Muscle of leg (tissue), 11 donors: ENCODE measurements around the gene SLC28A1. TPM values are rescaled to one million over a fixed set of nuclear protein-coding genes. Genes with fewer than 3 reads are reported as not detected.

Experiments used
- DNase-seq: peaks from one replicate; pipeline ENCODE4 v3.0.0; 2013
- H3K27ac ChIP-seq: one replicate; pipeline ENCODE4 v1.5.1; 2013; ENCODE audit warnings: mild to moderate bottlenecking, low read length, control low read depth
- H3K27me3 ChIP-seq: one replicate; pipeline ENCODE4 v1.6.1; 2013; ENCODE audit warnings: low read length; ENCODE audit not compliant: control insufficient read depth, insufficient read depth
- H3K36me3 ChIP-seq: one replicate; pipeline ENCODE4 v1.6.1; 2013; ENCODE audit warnings: low read length; ENCODE audit not compliant: control insufficient read depth, insufficient read depth
- H3K4me1 ChIP-seq: one replicate; pipeline ENCODE4 v1.6.1; 2013; ENCODE audit warnings: low read length; ENCODE audit not compliant: control insufficient read depth, insufficient read depth
- H3K4me3 ChIP-seq: one replicate; pipeline ENCODE4 v1.5.1; 2013; ENCODE audit warnings: low read length, control low read depth
- H3K9me3 ChIP-seq: replicated peaks from 2 replicates; pipeline ENCODE4 v1.6.1; 2013; ENCODE audit warnings: low read depth, low read length; ENCODE audit not compliant: control insufficient read depth
- WGBS: methylation state at CpG from one replicate; pipeline ENCODE4 v1.1.5; 2013; ENCODE audit warnings: missing lambda C conversion rate; ENCODE audit not compliant: insufficient coverage; 5-methylcytosine and 5-hydroxymethylcytosine counted together
- polyA plus RNA-seq, 8 donors: library from polyadenylated mRNA; unstranded; fragments of 120-200 nt; gene quantifications; one replicate each; pipeline versions ENCODE4 v1.2.1 to v1.2.3, GENCODE V29; 2013; ENCODE audit warnings: inconsistent platforms in 1 of 8, low replicate concordance in 1 of 8; ENCODE audit not compliant: insufficient read length in 8 of 8, insufficient read depth in 1 of 8
- total RNA-seq: library from RNA; stranded (reverse); fragments of 120-200 nt; gene quantifications from one replicate; pipeline ENCODE4 v1.2.4, GENCODE V29; 2013

SLC28A1 gene
- total and polyA plus RNA-seq, 9 donors = 0.25 to 1.5 (median 0.36) TPM

DNA sequence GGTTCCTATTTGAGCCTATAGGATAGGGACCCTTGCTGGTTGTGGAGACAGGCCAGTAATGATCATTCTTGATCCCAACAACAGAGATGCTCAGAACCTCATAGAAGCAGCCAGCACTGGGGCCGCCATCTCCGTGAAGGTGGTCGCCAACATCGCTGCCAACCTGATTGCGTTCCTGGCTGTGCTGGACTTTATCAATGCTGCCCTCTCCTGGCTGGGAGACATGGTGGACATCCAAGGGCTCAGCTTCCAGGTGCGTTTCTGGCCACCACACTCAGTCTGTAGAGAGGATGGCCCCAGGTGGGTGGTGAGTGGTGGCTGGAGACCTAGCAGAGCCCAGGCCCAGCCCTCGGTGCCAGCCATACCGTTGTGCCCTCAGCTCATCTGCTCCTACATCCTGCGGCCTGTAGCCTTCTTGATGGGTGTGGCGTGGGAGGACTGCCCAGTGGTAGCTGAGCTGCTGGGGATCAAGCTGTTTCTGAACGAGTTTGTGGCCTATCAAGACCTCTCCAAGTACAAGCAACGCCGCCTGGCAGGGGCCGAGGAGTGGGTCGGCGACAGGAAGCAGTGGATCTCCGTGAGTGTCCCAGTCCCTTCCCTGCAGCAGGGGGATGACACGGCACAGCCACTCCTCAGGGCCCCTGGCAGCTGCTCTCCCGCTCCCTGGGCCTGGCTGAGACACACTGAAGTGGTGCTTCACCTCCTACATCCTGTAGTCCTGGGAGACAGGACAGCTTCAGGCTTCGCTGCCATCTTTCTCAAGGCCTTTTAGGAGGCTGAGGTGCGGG is 50.7 kb downstream of the SLC28A1 start:
- no peaks in the 10 kb centered on the region for H3K36me3 ChIP-seq
- WGBS = 81% methylated on average over 13 of the region's 21 CpGs

DNA sequence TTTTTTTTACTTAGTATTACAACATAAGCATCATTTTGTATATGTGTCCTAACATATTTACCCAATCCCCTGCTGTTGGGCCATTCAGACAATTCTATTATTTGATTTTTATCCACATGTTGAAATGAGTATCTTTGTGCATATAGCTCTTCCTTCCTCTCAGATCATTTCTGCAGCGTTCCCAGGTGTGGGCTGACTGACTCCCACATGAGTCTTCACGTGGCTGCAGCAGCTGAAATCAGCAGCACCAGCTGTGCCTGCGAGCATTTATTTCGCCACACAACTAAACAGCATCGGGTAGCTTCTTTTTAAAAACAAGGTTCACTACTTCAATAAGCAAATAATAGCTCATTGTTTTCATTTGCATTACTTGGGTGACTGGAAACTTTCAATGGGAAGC is 52.7 kb downstream of the SLC28A1 start:
- Histone ChIP-seq H3K27me3 (no peaks in the 10 kb centered on the region), H3K36me3 (no peaks in the 10 kb centered on the region), H3K4me3 (no peak overlapping the region), H3K4me1 (no peaks in the 10 kb centered on the region), H3K27ac (no peak overlapping the region), H3K9me3 (no peaks in the 10 kb centered on the region)
- peak; percentile 34 for DNase-seq
- 0% methylated on average over 2 of the region's 5 CpGs for WGBS

More for the DNA sequence above, 50.7 kb downstream of the SLC28A1 start:
- DNase-seq = no peak
- no peaks in the 10 kb centered on the region for H3K9me3 ChIP-seq
- no peak overlapping the region for H3K4me3 ChIP-seq
- H3K27ac ChIP-seq = no peak overlapping the region
- H3K27me3 ChIP-seq = no peaks in the 10 kb centered on the region
- H3K4me1 ChIP-seq = peaks cover 3% of the 10 kb centered on the region

DNA sequence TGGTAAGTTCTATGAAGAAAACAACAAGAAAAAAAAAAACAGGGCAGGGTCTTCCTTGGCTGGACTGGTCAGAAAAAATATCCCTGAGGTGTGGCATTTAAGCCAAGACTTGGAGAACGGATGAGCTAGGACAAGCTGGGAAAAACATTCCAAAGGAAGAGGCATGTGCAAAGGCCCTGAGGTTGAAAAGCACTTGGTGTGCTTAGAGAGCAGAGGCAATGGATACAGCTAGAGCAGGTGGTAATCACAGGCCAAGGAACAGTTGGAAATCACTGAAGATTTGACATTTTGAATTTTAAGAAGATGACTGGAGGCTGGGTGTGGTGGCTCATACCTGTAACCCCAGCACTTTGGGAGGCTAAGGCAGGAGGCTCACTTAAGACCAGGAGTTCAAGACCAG is 54.3 kb downstream of the SLC28A1 start:
- H3K4me3 ChIP-seq = no peak overlapping the region
- WGBS = 79% methylated on average over 1 of the region's 1 CpG
- DNase-seq = no peak

DNA sequence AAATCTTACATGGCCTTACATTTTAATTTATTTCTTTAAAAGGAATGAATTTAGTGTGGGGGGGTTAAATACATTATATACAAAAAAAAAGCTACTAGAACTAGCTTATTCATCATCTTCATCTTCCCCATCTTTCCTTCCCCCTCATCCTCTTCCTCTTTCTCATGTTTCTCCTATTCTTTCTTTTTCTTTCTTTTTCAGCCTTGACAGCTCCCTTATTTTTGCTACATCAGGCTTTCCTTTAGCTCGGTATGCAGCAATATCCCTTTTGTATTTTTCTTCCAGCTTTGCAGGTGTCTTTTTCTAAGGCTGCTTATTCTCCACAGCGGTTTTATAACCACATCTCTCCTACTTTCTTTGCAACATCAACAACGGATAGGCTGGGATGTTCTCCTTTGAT is 55.9 kb downstream of the SLC28A1 start:
- Histone ChIP-seq H3K4me3 (no peak overlapping the region), H3K9me3 (no peaks in the 10 kb centered on the region), H3K27ac (no peak overlapping the region), H3K4me1 (peaks cover 10% of the 10 kb centered on the region), H3K36me3 (no peaks in the 10 kb centered on the region), H3K27me3 (no peaks in the 10 kb centered on the region)
- DNase-seq = no peak
- WGBS = 60% methylated on average over 1 of the region's 3 CpGs

More for the DNA sequence above, 54.3 kb downstream of the SLC28A1 start:
- Histone ChIP-seq H3K27ac (no peak overlapping the region), H3K9me3 (no peaks in the 10 kb centered on the region), H3K36me3 (no peaks in the 10 kb centered on the region), H3K4me1 (peaks cover under 1% of the 10 kb centered on the region), H3K27me3 (no peaks in the 10 kb centered on the region)

DNA sequence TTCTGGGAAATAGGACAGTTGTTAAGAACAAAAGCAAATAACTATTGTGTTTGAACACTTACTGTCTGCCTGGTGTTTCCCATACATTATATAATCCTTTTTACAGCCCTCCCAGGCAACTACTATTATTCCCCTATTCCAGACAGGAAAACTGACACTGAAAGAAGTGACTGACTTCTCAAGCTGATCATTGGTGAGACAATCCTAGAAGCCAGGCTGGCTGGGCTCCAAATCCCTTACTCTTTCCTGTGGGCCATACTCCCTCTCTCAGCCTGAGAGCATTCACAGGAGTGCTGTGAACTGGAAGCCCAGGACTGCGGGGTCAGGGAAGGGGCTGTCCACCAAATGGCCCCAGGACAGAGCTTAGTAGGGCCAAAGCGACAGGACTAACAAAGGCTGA is 58.0 kb downstream of the SLC28A1 start:
- Histone ChIP-seq H3K27ac (no peak overlapping the region), H3K9me3 (no peaks in the 10 kb centered on the region), H3K4me1 (peaks cover 12% of the 10 kb centered on the region), H3K27me3 (no peaks in the 10 kb centered on the region), H3K4me3 (no peak overlapping the region), H3K36me3 (no peaks in the 10 kb centered on the region)
- 92% methylated on average over 2 of the region's 2 CpGs for WGBS
- DNase-seq = no peak

DNA sequence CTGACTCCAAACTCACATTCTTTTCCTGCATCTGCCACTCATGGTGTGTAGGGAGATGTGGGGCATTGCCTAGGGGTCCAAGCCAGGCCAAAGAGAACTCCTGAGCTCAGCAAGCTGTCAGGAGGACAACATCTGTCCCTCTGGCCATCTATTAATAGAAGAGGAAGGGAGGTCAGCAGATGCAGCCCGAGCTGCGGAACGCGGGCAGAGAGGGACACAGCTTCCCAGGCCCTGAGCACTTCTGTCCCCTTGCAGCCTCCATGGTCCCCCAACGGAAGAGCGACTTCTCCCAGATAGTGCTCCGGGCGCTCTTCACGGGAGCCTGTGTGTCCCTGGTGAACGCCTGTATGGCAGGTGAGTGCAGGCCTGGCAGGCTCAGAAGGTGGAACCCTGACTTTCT is 59.8 kb downstream of the SLC28A1 start:
- H3K9me3 ChIP-seq = no peaks in the 10 kb centered on the region
- no peak overlapping the region for H3K4me3 ChIP-seq
- DNase-seq = peak; percentile 53
- peaks cover 12% of the 10 kb centered on the region for H3K4me1 ChIP-seq
- no peaks in the 10 kb centered on the region for H3K27me3 ChIP-seq
- H3K36me3 ChIP-seq = no peaks in the 10 kb centered on the region
- 76% methylated on average over 10 of the region's 10 CpGs for WGBS
- no peak overlapping the region for H3K27ac ChIP-seq

DNA sequence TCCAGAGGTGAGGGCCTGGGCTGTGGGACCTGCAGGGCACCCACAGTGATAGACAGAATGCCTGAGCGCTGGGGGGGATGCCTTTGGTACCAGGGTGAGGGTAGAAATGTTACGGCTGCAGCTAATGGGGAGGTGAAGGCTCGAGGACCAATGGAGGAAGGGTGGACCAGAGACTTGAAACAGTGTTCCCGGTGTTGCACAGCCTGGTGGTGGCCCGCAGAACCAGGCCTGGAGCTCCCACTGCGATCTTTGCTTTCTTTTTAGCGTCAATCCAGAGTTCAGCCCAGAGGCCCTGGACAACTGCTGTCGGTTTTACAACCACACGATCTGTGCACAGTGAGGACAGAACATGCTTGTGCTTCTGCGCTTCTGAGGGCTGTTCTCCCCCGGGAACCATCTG is 60.4 kb downstream of the SLC28A1 start:
- Histone ChIP-seq H3K36me3 (no peaks in the 10 kb centered on the region), H3K4me1 (peaks cover 12% of the 10 kb centered on the region), H3K9me3 (no peaks in the 10 kb centered on the region), H3K27me3 (no peaks in the 10 kb centered on the region), H3K4me3 (no peak overlapping the region), H3K27ac (no peak overlapping the region)
- DNase-seq = no peak
- 73% methylated on average over 10 of the region's 11 CpGs for WGBS

DNA sequence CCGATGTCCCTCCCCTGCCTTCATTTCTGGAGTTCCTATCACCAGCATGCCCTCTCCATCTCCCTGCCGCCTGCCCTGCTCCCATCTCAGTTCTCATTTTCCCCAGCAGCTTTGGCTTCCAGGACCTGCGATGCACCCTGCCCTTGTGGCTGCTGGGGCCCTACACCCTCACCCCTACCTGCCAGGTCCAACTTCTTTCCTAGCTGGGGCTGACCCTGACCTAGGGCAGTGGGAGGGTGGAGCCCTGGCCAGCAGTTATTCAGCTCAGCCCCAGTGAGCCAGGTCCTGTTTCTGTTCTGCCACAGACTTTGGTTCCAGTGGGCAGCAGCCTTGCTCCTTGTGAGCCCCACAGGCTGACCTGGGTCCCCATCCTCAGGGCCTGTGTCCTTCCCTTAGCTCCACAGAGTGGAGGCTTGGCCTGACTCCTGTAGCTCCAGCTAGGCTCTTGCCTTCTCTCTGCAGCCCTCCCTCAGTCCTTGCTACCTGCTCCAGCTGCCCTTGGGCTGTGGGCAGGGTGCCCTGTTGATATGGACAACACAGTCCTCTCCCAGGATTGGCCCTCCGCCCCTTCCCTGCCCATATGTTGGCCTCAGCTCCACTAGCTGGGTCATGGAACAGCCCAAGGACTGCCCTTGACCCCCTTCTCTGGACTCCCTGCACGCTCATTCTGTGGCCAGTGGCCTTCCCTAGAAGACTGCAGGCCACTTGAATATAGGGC is 62.5 kb downstream of the SLC28A1 start:
- no peak overlapping the region for H3K4me3 ChIP-seq
- H3K4me1 ChIP-seq = peaks cover 14% of the 10 kb centered on the region
- no peak overlapping the region for H3K27ac ChIP-seq
- no peak for DNase-seq
- no peaks in the 10 kb centered on the region for H3K27me3 ChIP-seq
- 85% methylated on average over 5 of the region's 5 CpGs for WGBS
- H3K36me3 ChIP-seq = no peaks in the 10 kb centered on the region
- no peaks in the 10 kb centered on the region for H3K9me3 ChIP-seq

DNA sequence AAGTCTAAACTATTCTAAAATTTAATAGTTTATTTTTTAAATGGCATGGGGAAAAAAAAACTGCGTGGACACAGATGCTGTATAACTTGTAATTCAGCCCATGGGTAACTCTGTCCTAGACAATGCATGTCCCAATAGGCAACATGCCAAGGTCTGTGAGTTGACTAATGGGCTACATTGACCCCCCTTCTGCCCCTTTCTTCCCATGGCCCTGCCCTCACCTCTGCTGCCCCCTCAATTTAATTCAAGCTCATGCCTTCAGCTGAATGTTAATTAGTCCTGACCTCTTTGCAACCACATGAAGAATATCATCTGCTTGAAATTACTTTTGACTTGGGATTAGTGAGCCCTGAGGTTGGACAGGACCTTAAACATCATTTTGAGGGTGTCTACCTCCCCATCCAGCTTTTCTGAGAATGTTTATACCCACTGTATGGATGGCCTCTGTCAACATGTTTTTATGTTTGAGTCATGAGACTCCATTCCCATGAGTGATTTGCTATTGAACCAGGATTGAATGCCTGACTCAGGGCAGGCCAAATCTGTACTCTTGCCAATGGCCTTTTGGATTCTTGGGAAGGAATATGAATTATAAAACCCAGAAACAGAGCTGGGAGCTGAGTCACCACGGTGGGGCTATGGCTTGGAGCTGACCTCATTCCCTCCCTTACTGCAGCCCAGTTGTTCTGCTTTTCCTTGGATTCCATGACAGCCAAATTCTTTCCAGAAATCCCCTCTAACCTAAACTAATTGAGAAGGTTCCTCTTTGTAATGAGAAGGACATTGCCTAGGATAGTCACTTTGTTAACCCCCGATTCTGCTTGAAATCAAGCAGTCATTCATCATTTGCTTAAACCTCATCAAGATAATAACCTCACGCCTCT is 63.7 kb downstream of the SLC28A1 start:
- Histone ChIP-seq H3K27ac (no peak overlapping the region), H3K4me1 (peaks cover 14% of the 10 kb centered on the region), H3K4me3 (no peak overlapping the region), H3K27me3 (no peaks in the 10 kb centered on the region), H3K9me3 (no peaks in the 10 kb centered on the region), H3K36me3 (no peaks in the 10 kb centered on the region)
- no CpG with 5 or more reads among the region's 4 CpGs for WGBS
- DNase-seq = peak; percentile 64

DNA sequence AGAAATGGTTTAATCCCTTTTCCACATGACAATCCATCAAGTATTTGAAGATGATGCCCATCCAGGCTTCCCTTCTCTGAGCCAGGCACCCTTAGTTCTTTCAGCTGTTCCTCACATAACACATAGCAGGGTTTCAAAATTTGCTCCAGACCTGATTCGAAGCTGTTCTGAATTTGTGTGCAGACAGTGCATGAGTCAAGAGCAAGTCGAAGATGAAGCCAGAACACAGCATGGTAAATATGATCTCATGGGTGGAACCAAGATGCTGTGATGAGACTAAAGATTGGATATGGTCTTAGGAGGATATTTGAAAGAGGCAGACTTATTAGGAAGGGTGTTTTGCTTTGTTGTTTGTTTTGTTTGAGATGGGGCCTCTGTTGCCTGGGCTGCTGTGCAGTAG is 64.6 kb downstream of the SLC28A1 start:
- no peak overlapping the region for H3K27ac ChIP-seq
- no peak overlapping the region for H3K4me3 ChIP-seq

More for the DNA sequence above, 64.6 kb downstream of the SLC28A1 start:
- DNase-seq = no peak
- Histone ChIP-seq H3K27me3 (no peaks in the 10 kb centered on the region), H3K36me3 (no peaks in the 10 kb centered on the region), H3K4me1 (peaks cover 11% of the 10 kb centered on the region), H3K9me3 (no peaks in the 10 kb centered on the region)
- 50% methylated on average over 1 of the region's 2 CpGs for WGBS
